Vagina (tissue), 2 donors: ENCODE results near the gene TMEM220.

Experiments used
- POLR2A ChIP-seq, 2 donors: fragments of 450-650 bp; IDR thresholded peaks; one replicate each; pipeline ENCODE4 v1.6.1; 2017; ENCODE audit warnings: antibody characterized with exemption in 2 of 2, mild to moderate bottlenecking in 2 of 2, moderate library complexity in 2 of 2
- TF ChIP-seq, protein P1 (sequence below), 3 experiments: fragments of 450-650 bp in 2 of 3; fragments of 200-600 bp in 1 of 3; sonication (generic) in 1 of 3; IDR thresholded peaks; one replicate each; pipeline ENCODE4 v1.5.1; 2017 to 2019; ENCODE audit warnings: antibody characterized with exemption in 3 of 3, mild to moderate bottlenecking in 2 of 3, moderate library complexity in 2 of 3

DNA sequence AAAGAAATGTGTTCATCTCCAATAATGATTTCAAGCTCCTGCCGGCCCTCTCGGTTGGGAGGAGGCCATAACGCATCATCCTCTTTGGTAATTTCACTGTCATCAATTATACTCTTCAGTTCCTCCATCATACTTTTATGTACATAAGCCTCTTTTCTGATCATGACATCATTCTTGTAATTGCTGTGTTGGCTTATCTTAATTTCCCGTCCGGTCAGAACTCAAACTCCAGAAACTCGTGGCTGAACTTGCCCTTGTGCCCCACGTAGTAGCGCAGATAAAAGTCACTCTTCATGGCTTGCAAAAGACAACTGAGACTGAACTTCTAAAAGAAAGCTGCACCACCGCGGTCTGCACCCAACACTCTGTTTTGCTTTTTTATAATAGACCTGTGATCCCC, 13.6 kb downstream of the TMEM220 start:
- TF ChIP-seq, protein P1, sequence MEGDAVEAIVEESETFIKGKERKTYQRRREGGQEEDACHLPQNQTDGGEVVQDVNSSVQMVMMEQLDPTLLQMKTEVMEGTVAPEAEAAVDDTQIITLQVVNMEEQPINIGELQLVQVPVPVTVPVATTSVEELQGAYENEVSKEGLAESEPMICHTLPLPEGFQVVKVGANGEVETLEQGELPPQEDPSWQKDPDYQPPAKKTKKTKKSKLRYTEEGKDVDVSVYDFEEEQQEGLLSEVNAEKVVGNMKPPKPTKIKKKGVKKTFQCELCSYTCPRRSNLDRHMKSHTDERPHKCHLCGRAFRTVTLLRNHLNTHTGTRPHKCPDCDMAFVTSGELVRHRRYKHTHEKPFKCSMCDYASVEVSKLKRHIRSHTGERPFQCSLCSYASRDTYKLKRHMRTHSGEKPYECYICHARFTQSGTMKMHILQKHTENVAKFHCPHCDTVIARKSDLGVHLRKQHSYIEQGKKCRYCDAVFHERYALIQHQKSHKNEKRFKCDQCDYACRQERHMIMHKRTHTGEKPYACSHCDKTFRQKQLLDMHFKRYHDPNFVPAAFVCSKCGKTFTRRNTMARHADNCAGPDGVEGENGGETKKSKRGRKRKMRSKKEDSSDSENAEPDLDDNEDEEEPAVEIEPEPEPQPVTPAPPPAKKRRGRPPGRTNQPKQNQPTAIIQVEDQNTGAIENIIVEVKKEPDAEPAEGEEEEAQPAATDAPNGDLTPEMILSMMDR (IDR thresholded peaks at IDR 0.05): no peak
- TF ChIP-seq POLR2A (IDR thresholded peaks at IDR 0.05): no peak
